ENCODE measurements around the gene WDR4.

GRCh38 chr21:42845296-42845965 is 33.9 kb downstream of the WDR4 start:
- TF ChIP-seq, protein P1, sequence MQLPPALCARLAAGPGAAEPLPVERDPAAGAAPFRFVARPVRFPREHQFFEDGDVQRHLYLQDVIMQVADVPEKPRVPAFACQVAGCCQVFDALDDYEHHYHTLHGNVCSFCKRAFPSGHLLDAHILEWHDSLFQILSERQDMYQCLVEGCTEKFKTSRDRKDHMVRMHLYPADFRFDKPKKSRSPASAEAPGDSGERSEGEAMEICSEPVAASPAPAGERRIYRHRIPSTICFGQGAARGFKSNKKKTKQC (CRISPR knock-in tag; IDR thresholded peaks at IDR 0.05), result no peak
- no peak for TF ChIP-seq ZFP30 (CRISPR knock-in tag; IDR thresholded peaks at IDR 0.05; ENCODE audit: borderline replicate concordance)
- TF ChIP-seq REST (IDR thresholded peaks at IDR 0.05; ENCODE audit: borderline replicate concordance), result no peak
- no peak for TF ChIP-seq REST (CRISPR knock-in tag; IDR thresholded peaks at IDR 0.05; ENCODE audit: low read depth)
- no peak for TF ChIP-seq ZNF316 (IDR thresholded peaks at IDR 0.05)
- no peak for TF ChIP-seq BCOR (IDR thresholded peaks at IDR 0.05)
- no peak for TF ChIP-seq HNRNPH1 (optimal IDR thresholded peaks at IDR 0.05; ENCODE audit: low read depth, low read length)
- TF ChIP-seq ZBTB17 (CRISPR knock-in tag; IDR thresholded peaks at IDR 0.05), result no peak
- no peak for TF ChIP-seq KDM5B (IDR thresholded peaks at IDR 0.05; ENCODE audit: insufficient replicate concordance, low read depth, low read length)
- TF ChIP-seq MTA2 (IDR thresholded peaks at IDR 0.05; ENCODE audit: low read depth), result no peak
